LoVo (cell line): ENCODE results near the gene IER3.

Experiments used
- DNase-seq: peaks from one replicate; pipeline ENCODE4 v3.0.0-alpha.2; 2016; ENCODE audit warnings: low spot score

The IER3 gene

DNA sequence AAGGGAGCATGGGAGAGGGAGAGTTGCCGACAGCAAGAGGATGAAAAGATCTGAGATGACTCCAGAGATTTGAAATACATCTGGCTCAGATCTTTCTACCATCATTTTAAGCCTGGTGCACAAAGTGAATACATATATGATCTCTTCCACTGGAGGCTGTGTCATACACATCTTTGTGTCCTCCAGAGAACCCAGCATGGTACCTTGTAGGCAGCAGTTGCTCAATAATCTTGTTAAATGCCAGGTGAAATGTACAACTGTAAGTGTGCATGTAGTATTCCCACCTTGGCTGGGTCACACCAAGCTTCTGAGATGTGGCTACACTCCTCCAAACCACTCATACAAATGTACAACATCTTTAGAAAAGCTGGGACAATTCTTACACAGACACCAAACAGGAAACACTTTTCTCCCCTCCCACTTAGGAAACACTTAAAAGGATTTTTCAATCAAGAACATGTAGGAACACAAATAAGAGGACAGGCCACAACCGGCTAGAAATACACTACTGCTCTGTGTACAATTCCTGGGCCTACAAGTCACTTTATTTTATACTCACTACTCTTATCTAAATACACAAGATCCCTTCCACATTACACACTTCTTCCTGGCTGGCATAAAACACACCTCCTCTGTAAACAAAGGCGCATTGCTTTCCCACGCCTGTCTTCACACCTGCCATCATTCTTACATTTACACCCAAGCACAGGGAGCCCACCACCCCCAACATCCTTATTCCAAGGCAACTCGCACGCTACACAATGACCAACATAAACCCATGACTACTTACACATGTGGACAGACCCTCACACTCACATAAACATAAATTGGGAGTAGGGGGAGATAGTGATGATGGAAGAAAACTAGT, 3.8 kb upstream of the IER3 start:
- peak; percentile 56 for DNase-seq

DNA sequence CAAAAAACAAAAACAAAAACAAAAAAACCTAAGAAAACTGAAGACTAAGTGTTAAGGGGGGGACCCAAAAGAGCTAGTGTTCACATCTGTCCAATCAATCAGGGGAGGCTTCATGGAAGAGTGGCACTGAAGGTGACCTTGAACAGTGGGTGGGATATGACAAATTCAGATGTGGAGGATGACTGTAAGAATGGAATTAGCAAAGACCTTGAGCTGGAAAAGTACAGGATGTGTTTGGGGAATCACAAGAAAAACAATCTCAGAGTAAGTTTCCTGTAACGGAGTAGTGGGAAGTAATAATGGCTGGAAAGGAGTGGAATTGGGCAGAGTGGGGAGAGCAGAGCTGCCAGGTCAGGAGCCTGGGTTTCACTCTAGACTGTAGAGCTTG, 2.9 kb upstream of the IER3 start:
- no peak for DNase-seq

DNA sequence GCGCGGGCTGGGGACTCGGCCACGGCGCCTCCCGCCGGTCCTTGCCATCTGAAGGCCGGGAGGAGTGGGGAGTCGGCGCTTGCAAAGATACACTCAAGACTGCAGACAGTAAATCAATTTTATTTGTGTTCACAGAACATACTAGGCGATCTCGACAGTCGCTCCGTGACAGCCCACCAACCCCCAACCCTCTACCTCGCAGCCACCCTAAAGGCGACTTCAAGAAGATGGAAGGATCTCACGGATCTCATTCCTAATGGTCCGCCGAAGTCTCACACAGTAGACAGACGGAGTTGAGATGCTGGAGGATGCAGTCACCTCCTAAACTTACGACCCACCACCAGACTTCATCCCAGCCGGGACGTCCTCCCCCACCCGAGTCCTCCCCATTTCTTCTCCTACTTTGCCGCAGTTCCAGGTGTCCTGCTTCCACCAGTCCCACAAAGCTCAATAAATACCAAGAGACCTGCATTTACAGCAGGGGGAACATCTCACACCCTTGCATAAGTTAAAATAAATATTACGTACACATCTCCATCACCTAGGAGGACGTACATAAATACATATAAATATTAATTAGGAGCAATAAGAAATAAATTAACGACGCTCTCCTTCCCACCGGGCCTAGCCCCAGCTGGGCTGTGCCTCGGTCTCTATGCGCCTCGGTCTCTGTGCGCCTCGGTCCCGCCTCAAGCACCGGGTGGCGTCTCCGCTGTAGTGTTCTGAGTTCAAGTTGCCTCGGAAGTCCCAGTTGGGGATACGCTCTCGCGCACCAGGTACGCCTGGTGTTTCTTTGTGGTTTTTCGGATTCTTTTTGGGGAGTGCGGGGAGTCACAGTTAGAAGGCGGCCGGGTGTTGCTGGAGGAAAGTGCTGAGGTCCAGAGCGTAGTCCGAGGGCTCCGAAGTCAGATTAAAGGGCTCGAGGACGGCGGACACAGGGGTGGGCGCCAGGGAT, 971 bp downstream of the IER3 start:
- DNase-seq: no peak

DNA sequence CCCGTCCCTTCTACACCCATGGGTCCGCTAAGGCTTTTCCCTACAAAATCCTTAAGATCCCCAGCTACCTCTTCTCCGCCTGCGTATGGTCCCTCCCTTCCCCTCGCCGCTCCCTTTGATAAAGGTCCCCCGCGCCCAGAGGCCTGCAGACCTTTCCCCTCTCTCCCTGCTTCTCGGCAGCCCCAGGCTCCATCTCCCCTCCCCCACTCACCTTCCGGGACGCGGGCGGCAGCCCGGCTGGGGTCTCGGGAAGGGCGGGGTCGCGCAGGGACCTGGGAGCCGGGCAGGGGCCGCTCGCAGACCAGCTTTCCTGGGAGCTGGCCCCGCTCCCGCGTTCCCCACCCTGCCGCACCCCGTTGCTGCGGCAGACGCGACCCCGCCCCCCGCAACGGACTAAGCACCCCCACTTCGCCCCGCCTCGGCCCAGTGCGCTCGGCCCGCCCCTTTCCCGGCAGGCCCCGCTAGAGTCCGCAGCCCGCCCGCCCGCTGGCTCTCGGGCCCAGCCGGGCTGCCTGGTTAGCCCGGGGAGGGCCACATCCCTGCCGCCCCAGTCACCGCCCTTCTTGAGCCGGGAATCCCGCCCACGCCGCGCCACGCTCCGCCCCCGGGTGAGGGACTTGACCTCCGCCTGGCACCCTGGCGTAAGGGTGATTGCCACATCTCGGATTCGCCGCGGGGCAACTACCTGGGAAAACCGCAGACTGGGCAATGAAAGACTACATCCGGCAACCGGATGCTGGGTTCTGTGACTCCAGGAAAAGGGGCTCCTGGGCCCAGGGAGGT, 1.8 kb downstream of the IER3 start, which contains the start of gene FLOT1:
TSS of gene FLOT1 (minus strand) at position 372 of the 783 bp plus-strand sequence. CDS start 498 bp downstream, outside the sequence.
- peak; percentile 97 for DNase-seq

DNA sequence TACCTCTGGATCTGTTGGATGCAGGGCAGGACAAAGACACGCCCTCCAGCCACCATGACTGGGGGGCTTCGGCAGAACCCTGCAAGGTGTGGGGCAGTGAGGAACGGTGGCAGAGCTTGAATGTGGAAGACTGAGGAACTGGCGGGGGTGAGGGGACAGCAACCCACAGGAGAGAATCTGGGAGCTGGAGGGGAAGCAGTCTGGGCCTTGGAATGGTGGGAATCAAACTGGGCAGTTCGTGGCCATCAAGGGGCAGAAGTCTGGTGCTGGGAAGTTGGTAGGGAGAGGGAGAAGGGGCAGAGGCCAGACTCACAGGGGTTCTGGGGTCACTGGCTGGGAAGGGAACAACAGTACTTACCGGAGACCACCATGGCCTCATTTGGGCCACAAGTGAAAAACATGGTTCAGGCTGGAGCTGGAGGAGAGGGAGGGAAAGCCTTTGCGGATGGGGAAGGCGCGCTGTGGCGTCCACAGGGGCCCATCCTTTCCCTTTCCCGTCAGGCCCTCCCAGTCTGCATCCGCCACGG, 2.5 kb downstream of the IER3 start:
- DNase-seq: no peak

DNA sequence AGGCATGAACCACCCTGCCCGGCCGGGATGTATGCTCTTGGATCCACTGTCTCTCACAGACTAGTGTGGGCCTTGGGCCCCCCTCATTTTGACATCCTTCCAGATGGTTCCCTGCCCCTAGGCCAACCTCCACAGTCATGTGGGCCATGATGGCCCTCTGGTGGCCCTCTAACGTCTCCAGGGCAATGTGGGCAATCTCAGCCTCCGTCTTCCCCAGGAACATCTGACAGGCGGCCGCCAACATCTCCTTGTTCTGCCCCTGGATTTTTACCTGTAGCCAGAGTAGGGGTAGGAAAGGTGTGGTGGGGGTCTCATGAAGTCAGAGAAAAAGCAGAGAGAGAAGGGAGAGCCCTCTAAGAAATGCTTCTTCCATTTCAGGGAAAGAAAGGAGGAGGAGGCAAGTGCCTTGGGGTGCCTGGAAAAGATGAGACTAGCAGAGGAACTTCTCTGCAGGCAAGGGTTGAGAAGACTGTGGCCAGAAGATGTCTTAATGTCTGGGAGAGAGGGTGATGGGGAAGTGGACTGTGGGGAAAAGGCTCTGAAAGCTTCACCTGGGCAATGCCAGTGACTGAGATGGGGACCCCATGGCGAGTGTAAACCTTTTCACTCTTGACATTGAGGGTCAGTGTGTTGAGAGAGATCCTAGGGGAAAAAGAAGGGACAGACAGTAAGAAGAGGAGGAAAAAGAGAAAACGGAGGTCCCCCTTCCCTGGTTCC, 3.1 kb downstream of the IER3 start:
- no peak for DNase-seq

DNA sequence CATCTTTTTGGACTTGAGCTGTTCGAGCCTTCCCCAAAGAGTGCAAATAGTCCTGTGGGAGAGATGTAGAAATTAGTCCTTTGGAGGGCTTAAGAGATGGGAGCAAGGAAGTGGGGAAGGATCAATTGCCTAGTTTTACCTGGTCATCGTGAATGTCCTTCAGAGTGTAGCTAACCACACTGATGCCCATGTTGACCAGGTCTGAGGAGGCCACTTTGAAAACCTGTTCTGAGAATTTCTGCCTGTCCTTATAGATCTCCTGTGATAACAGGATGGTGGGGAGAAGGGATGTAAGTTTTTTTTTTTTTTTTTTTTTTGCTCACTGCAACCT, 3.8 kb downstream of the IER3 start:
- no peak for DNase-seq

DNA sequence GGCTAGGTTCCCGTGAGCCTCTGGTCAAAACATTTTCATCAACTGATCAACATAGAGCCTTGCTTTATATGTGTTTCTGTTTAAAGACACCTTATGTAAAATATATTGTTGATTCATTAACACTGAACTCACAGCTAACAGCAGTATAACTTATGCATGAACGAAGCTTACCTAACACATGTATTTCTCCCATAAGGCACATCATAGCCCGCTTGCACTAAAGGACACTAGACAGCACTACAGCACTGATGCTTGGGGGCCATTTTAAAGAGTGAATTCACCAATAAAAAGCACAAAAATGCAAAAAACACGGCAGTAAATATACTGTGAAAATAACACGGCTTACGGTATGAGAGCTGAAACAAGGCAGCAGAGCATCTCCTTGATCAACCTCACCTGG, 5.8 kb downstream of the IER3 start:
- no peak for DNase-seq

DNA sequence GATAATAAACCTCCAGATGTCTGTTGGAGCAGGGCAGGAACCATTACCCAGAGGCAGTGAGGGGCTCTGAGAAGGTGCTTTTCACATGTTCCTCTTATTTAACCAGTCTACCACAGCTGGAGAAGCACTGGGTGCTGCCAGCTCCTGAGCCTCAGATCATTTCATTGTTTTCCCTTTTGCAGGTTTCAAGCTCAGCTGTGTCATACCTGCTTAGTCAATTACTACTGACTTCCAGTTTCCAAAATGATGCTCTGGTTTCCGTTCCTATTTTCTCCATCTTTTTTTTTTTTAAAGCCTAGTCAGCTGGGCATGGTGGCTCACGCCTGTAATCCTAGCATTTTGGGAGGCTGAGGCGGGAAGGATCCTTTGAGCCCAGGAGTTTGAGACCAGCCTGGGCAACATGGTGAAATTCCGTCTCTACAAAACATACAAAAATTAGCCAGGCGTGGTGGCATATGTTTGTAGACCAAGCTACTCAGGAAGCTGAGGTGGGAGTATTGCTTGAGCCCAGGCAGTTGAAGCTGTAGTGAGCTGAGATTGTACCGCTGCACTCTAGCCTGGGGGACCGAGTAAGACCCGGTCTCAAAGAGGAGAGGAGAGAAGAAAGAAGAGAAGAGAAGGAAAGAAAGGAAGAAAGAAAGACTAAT, 8.6 kb downstream of the IER3 start:
- DNase-seq: no peak

DNA sequence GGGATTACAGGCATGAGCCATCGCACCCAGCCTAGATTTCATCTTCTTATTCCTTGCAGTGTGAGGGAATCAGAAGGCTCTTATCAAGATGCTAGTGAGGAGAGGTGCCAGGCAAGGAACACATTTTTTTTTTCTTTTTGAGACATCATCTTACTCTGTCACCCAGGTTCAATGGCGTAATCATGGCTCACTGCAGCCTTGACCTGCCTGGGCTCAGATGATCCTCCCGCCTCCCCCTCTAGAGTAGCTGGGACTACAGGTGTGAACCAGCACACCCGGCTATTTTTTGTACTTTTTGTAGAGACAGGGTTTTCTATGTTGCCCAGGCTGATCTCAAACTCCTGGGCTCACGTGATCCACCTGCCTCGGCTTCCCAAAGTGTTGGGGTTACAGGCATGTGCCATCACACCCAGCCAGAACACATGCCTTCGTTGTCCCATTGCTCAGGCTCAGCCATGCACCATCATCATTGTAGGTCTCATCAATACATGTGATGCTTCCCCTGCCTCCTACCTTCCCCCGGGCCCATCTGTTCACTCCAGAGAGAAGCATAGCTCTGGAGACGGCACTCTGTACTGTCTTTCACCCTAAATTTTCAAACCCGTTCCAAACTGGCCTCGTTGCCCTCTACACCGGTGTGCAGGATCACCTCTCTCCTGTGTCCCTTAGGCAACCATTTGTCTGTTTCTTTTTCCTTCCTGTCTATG, 12.0 kb downstream of the IER3 start:
- DNase-seq: no peak

DNA sequence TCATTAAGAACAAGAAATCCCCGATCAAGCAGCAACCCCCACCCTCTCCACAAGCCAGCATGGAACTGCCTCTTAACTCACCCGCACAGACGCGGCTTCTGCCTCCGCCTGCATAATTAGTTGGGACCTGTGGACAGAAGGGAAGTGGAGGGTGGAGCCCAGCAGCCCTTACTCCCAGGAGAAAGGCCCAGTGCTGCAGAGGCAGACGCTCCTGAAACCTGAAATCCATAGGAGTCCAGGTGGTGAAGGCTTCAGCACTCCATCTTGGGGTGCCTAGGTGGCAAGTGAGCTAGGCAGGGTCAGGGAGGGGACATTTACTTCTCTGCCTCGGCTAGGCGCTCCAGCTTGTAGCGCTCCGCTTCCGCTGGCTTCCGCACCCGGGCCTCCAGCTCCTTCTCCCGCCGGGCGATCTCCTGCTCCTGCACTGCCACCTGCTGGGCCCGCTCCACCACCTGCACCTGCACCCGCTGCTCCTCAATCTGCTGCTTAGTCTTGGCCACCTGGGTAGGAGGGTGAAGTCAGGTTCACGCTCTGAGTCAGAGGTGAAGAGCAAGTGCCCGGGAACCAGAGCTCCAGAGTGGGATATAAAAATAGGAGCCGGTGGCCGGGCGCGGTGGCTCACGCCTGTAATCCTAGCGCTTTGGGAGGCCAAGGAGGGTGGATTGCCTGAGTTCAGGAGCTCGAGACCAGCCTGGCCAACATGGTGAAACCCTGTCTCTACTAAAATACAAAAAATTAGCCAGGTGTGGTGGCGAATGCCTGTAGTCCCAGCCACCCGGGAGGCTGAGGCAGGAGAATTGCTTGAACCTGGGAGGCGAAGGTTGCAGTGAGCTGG, 13.5 kb downstream of the IER3 start:
- no peak for DNase-seq

DNA sequence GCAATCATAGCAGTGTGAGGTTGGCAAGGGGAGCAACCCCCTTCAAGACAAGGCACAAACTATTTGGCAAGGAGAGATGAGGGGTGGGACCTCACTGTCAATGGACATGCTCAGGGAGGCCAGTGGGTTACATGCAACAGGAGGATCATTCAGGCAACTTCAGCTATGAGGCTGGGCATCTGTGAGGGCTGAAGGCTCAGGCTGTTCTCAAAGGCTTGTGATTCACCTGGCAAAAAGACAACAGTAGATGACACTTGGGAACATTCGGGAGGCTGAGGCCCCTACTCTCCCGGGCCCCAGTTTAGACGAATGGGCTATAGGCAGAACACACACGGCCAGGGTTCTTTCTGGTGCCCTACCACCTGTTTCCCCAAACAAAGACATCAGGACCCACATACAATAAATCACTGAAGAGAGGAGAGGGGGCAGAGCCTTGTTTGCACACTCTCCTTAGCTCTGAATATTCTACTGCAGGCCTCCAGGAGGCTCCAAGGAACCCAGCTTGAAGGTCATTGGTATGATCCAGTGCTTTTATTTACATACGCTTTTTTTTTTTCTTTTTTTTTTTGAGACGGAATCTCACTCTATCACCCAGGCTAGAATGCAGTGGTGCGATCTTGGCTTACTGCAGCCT, 16.3 kb downstream of the IER3 start:
- DNase-seq: no peak

DNA sequence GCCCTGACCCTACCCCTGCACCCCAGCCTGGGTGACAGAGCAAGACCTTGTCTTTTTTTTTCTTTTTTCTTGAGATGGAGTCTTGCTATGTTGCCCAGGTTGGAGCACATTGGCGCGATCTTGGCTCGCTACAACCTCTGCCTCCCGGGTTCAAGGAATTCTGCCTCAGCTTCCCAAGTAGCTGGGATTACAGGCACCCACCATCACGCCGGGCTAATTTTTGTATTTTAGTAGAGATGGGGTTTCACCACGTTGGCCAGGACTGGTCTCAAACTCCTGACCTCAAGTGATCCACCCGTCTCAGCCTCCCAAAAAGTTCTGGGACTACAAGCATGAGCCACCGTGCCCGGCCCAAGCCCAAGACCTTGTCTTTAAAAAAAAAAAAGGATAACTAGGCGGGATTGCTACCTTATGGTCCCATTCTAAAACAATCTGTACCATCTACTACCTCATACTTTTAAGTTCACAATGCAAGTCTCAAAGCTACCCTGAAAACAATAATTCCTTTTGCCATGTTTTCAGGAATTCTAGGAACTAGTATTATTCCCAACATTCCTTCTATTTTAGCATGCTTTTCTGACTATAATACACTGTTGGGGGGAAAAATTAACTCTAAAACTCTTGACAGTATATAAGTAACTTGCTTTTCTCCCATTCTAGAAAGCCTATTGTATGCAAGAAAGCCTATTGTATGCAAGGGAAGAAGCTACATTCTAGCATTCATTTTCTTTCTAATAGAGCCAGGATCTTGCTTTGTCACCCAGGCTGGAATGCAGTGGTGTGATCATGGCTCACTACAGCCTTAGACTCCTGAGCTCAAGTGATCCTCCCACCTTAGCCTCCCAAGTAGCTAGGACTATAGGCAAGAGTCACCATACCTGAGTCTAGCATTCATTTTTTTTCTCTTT, 17.6 kb downstream of the IER3 start:
- no peak for DNase-seq

DNA sequence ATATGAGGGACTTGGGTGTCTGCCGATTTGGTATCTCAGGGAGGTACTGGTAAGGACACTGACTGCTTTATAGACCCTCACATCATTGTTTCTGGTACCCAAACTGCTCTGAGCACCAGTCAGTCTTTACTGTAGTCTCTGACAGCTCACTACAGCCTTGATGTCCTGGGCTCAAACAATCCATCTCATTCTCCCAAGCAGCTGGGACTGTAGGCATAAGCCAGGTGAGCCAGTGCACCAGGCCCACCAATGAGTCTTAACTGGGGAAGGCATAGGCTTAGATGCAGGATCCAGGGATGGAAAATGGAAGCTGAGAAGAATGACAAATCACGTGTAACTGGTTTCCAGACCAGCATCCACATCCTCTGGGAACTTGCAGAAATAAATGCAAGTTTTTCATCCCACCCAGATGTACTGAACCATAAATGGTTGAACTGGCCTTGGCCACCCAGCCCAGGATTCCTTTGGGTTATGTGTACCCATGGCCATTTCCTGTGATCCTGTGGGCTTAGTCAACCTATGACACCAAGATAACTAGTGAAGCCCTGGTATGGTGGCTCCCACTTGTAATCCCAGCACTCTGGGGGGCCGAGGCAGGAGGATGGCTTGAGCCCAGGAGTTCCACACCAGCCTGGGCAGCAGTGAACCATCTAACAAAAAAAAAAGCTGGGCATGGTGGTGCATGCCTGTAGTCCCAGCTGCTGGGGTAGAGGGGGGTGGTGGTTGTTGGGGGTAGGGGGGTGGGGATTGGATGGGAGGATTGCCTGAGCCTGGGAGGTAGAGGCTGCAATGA, 18.4 kb downstream of the IER3 start:
- DNase-seq: no peak

DNA sequence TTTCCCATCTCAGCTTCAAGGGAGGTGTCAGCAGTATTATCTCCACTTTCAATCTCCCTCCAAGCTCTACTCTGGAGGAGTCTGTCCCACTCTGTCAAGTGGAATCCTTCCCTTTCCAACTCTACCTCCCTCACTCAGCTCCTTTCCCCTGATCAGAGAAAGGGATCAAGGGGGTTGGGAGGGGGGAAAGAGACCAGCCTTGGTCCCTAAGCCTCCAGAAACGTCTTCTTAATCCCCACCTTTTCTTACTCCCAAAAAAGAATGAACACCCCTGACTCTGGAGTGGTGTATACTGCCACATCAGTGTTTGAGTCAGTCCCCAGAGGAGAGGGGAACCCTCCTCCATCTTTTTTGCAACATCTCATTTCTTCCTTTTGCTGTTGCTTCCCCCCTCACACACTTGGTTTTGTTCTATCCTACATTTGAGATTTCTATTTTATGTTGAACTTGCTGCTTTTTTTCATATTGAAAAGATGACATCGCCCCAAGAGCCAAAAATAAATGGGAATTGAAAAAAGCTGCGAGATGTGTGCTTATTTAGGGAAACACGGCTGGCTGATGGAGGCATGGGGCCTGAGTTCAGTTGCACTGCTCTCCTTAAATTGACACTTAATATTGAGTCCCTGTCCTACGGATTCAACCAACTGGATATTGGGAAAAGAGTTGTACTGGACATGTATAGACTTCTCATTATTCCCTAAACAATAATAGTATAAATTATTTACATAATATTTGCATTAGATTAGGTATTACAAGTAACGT, 19.3 kb downstream of the IER3 start:
- DNase-seq: no peak
